Measurements from ENCODE around the gene EFCAB6. TPM values are rescaled to one million over a fixed set of nuclear protein-coding genes. Genes with fewer than 3 reads are reported as not detected.

EFCAB6 gene
- polyA plus RNA-seq, 3 donors from 2014 or later = 0.04 to 0.18 TPM; not detected in 1

- Mint-ChIP-seq H3K9me3 (no peaks in the 10 kb centered on the region), H3K27me3 (ENCODE audit: low read depth in 3 of 3) (peaks cover 0 to 6% (median 5%) of the 10 kb centered on the region in 3 donors), H3K27ac (no peak overlapping the region), H3K4me1 (no peaks in the 10 kb centered on the region), H3K4me3 (no peak overlapping the region), H3K36me3 (no peaks in the 10 kb centered on the region)
- DNase-seq = no peak
Measured at GRCh38 chr22:43745783-43746356, 66.2 kb downstream of the EFCAB6 start.

DNA sequence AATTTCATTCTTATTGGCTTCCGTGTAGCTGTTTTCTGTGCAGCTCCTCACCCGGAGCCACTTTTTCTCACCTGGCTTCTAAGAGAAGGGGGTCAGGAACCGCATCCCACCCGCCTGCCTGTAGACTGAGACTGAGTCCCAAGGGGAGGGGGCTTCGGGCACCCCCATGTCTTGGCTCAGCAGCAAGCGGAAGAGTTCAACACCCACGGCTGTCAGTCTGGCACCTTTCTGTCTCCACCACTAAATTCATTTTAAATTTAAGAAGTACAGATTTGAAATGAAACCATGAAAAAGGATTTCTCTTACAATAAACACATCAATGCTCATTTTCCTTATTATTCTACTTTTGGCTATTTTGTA is 66.7 kb downstream of the EFCAB6 start:
- H3K36me3 Mint-ChIP-seq = no peaks in the 10 kb centered on the region
- H3K27me3 Mint-ChIP-seq (ENCODE audit: low read depth in 3 of 3) = peaks cover 0 to 5% (median 4%) of the 10 kb centered on the region in 3 donors
- no peak overlapping the region for H3K27ac Mint-ChIP-seq
- H3K4me1 Mint-ChIP-seq = no peaks in the 10 kb centered on the region
- no peak for DNase-seq
- H3K9me3 Mint-ChIP-seq = no peaks in the 10 kb centered on the region
- no peak overlapping the region for H3K4me3 Mint-ChIP-seq

DNA sequence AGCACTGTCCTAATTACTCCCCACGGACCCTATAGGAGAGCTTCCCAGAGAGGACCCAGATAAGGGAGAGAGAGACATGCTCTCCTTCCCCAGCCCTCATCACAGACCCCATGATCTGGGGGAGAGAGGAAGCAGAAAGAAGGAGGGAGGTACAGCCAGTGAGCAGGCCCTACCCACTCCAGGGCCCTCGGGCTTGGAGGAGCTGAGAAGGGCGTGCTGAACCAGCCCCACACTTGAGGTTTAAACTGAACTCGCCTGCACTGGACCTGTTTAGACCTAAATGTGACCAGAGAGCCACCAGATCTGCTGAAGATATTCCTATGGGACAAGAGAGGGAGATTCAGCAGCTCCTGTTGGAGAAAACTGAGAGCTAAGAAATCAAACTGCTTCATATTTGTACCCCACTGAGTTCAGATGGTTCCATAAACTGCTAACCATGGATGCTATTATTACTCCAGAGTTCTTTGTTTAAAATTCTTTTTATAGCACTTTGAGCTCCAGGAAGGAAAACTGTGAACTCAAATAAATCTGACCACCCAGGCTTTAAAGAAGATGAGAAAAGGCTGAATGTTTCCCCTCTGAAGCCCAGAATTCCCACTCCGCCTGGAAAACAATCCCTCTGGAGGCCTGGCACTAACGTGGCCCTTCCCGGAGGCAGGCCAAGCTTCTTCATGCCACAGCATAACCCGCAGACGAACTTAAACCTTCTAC is 67.2 kb downstream of the EFCAB6 start:
- no peaks in the 10 kb centered on the region for H3K4me1 Mint-ChIP-seq
- DNase-seq = no peak
- peaks cover 0 to 5% (median 3%) of the 10 kb centered on the region in 3 donors for H3K27me3 Mint-ChIP-seq (ENCODE audit: low read depth in 3 of 3)
- H3K27ac Mint-ChIP-seq = no peak overlapping the region
- H3K36me3 Mint-ChIP-seq = no peaks in the 10 kb centered on the region
- no peaks in the 10 kb centered on the region for H3K9me3 Mint-ChIP-seq
- no peak overlapping the region for H3K4me3 Mint-ChIP-seq

- Mint-ChIP-seq H3K27ac (no peak overlapping the region), H3K27me3 (ENCODE audit: low read depth in 3 of 3) (peaks cover 0 to 5% (median 0%) of the 10 kb centered on the region in 3 donors), H3K4me3 (no peak overlapping the region), H3K4me1 (no peaks in the 10 kb centered on the region), H3K36me3 (no peaks in the 10 kb centered on the region), H3K9me3 (no peaks in the 10 kb centered on the region)
- no peak for DNase-seq
Measured at GRCh38 chr22:43743929-43744643, 68.0 kb downstream of the EFCAB6 start.

GRCh38 chr22:43743131-43743530 is 69.0 kb downstream of the EFCAB6 start:
- no peak for DNase-seq
- no peaks in the 10 kb centered on the region for H3K36me3 Mint-ChIP-seq
- no peak overlapping the region for H3K27ac Mint-ChIP-seq
- no peak overlapping the region for H3K4me3 Mint-ChIP-seq
- peaks cover 0 to 5% (median 0%) of the 10 kb centered on the region in 3 donors for H3K27me3 Mint-ChIP-seq (ENCODE audit: low read depth in 3 of 3)
- no peaks in the 10 kb centered on the region for H3K9me3 Mint-ChIP-seq
- no peaks in the 10 kb centered on the region for H3K4me1 Mint-ChIP-seq

DNA sequence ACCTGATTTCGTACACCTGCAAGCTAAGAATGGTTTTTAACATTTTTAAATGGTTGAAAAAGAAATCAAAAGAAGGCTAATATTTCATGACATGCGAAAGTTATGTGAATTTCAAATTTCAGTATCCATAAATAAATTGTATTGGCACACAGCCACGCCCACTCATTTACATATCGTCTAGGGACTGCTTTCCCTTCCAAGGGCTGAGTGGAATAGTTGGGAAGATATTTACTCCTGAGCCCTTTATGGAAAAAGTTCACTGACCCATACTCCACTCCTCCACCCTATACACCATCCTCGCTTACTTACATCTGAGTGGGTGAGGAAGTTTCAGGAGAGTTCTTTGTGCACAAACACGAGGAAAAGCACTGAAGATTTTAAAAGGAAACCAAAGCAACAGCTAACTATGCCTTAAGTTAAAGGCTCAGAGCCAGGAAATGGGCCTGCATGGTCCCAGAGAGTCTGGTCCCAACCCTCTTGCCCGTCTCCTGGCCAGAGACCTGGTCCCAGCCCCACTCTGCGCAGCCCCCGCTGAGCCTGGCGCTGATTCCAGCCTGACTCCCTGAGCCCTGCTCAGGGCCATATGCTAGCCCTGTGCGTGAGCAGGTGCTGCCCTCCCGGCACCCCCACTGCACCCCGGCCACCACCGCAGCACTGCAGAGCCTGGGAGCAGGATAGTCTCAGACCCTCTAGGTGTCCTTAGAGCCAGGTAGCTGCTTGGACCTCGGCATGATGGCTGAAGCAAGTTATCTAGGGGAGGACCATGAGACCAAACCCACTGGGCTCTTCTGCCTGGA is 69.8 kb downstream of the EFCAB6 start:
- no peak for DNase-seq
- no peaks in the 10 kb centered on the region for H3K4me1 Mint-ChIP-seq
- no peaks in the 10 kb centered on the region for H3K9me3 Mint-ChIP-seq
- no peak overlapping the region for H3K27ac Mint-ChIP-seq
- H3K27me3 Mint-ChIP-seq (ENCODE audit: low read depth in 3 of 3) = peaks cover 0 to 5% (median 0%) of the 10 kb centered on the region in 3 donors
- no peaks in the 10 kb centered on the region for H3K36me3 Mint-ChIP-seq
- H3K4me3 Mint-ChIP-seq = no peak overlapping the region

GRCh38 chr22:43740587-43741270 is 71.4 kb downstream of the EFCAB6 start:
- H3K27me3 Mint-ChIP-seq (ENCODE audit: low read depth in 3 of 3) = peaks cover 0 to 5% (median 0%) of the 10 kb centered on the region in 3 donors
- H3K9me3 Mint-ChIP-seq = no peaks in the 10 kb centered on the region
- no peak overlapping the region for H3K4me3 Mint-ChIP-seq
- H3K36me3 Mint-ChIP-seq = no peaks in the 10 kb centered on the region
- no peaks in the 10 kb centered on the region for H3K4me1 Mint-ChIP-seq
- DNase-seq = no peak
- no peak overlapping the region for H3K27ac Mint-ChIP-seq

DNA sequence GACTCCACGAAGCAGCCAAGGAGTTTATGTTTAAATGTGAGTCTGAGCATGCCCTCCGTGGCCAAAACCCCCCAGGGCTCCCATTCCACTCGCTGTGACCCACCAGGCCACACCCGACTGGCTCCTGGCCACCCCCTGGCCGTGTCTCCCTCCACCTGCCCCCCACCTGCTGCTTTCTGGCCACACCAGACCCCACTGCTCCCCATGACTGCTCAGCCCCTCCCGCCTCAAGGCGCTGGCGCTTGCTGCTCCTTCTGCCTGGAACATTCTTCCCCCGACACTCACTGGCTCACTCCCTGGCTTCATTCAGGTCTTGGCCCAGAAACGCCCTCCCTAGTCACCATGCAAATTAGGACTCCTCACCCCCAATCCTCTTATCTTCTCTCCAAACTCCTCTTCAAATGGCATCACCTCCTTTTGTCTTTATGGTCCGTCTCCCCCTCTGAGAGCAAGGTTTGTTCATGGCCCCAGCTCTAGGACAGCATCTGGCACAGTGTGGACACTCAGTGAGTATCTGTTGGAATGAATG is 72.2 kb downstream of the EFCAB6 start:
- no peak overlapping the region for H3K4me3 Mint-ChIP-seq
- DNase-seq = no peak
- no peaks in the 10 kb centered on the region for H3K9me3 Mint-ChIP-seq
- no peak overlapping the region for H3K27ac Mint-ChIP-seq
- peaks cover 0 to 6% (median 0%) of the 10 kb centered on the region in 3 donors for H3K27me3 Mint-ChIP-seq (ENCODE audit: low read depth in 3 of 3)
- H3K36me3 Mint-ChIP-seq = no peaks in the 10 kb centered on the region
- H3K4me1 Mint-ChIP-seq = no peaks in the 10 kb centered on the region

DNA sequence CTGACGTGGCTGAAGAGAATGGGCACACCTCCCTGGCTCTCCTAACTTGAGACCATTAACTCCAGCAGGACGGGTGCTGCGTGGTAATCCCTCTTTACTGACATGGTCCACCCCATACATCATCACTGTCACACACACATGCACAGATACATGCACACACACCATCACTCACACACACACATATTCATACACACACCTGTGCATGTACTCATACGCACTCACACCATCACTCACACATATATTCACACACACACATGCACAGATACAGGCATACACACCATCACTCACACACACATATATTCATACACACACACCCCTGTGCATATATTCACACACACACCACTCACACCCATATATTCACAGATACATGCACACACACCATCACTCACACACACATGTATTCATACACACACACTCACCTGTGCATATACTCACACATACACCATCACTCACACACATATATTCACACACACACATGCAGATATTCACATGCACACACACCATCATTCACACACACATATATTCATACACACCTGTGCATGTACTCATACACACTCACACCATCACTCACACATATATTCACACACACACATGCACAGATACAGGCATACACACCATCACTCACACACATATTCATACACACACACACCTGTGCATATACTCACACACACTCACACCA is 74.8 kb downstream of the EFCAB6 start:
- H3K9me3 Mint-ChIP-seq = no peaks in the 10 kb centered on the region
- no peak overlapping the region for H3K27ac Mint-ChIP-seq
- H3K4me1 Mint-ChIP-seq = no peaks in the 10 kb centered on the region

GRCh38 chr22:43736651-43737050 is 75.5 kb downstream of the EFCAB6 start:
- H3K4me1 Mint-ChIP-seq = no peaks in the 10 kb centered on the region
- no peak overlapping the region for H3K27ac Mint-ChIP-seq
- H3K9me3 Mint-ChIP-seq = no peaks in the 10 kb centered on the region
- DNase-seq = no peak
- H3K36me3 Mint-ChIP-seq = no peaks in the 10 kb centered on the region
- H3K4me3 Mint-ChIP-seq = no peak overlapping the region
- peaks cover 0 to 2% (median 0%) of the 10 kb centered on the region in 3 donors for H3K27me3 Mint-ChIP-seq (ENCODE audit: low read depth in 3 of 3)

More for the DNA sequence above, 74.8 kb downstream of the EFCAB6 start:
- Mint-ChIP-seq H3K36me3 (no peaks in the 10 kb centered on the region), H3K27me3 (ENCODE audit: low read depth in 3 of 3) (peaks cover 0 to 2% (median 0%) of the 10 kb centered on the region in 3 donors), H3K4me3 (no peak overlapping the region)
- DNase-seq = no peak

DNA sequence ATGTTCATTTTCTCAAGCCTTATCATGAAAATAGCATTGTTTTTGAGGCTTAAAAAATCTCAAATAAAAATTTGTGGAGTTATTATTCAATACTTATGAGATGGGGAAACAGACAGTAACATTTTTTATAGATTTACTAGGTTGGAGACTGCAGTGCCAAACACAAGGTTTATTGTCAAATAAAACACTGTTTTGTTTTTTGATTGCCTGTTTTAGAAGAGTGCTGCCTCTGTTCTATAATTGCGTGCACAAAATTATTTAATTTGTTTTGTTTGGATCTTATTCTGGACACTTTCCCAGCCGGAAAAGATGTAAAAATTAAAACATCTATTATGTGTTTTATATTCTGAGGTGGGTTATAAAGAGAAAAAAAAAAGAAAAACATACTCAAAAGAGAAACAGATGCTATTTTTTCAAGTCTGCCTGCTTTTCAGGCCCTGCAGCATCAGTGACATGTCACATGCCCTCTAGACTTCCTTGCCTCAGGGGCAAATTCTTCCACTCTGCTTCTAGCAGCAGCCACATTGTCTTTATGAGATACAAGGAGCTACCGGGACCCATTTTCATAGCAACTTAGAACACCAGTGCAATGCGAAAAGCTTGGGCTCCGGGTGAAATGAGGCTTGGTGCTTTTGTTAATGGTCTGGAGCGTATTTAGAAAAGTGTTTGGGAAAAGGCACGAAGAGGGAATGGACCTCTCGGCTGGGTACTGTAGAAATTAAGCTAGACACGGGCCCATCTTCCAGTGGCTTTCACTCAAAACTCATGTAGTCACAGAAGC is 77.5 kb downstream of the EFCAB6 start:
- Mint-ChIP-seq H3K36me3 (no peaks in the 10 kb centered on the region), H3K27ac (no peak overlapping the region), H3K4me3 (no peak overlapping the region), H3K9me3 (no peaks in the 10 kb centered on the region), H3K4me1 (no peaks in the 10 kb centered on the region), H3K27me3 (ENCODE audit: low read depth in 3 of 3) (peaks cover 0 to 5% (median 0%) of the 10 kb centered on the region in 3 donors)
- DNase-seq = no peak

DNA sequence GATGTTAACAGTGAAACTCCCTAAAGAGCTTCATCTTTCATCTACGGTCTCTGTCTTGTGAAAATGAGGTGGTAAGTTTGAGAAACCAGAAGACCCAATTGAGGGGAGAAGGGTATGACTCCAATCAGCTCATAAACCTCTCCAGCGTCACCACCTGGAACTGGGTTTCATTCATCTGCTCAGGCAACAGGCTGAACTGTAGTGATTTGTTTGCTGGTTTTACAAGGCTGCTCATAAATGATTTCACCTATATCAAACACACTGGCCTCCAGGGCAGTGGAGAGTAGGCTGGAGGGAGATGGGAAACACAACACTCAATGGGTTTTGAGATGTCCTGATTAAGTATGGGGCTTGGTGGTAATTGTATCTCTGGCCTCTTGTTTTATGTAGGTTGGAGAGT is 79.0 kb downstream of the EFCAB6 start:
- Mint-ChIP-seq H3K36me3 (no peaks in the 10 kb centered on the region), H3K9me3 (peaks cover 0 to 2% (median 0%) of the 10 kb centered on the region in 6 donors), H3K4me1 (no peaks in the 10 kb centered on the region), H3K27ac (no peak overlapping the region), H3K4me3 (no peak overlapping the region), H3K27me3 (ENCODE audit: low read depth in 3 of 3) (peaks cover under 1 to 5% (median 4%) of the 10 kb centered on the region in 3 donors)
- no peak for DNase-seq

Data from immature natural killer cell (primary cell).